DND-41 (cell line): ENCODE data around the gene CELA2A.

Source experiments
- CTCF ChIP-seq: IDR thresholded peaks from 2 replicates; pipeline ENCODE4 v1.5.1; 2012; ENCODE audit warnings: borderline replicate concordance, low read length, moderate library complexity, mild to moderate bottlenecking; ENCODE audit not compliant: poor library complexity, severe bottlenecking; ENCODE audit errors: extremely low read depth
- EZH2 ChIP-seq: IDR thresholded peaks from 3 replicates; pipeline ENCODE4 v1.6.1; 2012; ENCODE audit warnings: borderline replicate concordance, low read depth, mild to moderate bottlenecking, moderate library complexity, low read length, inconsistent platforms; ENCODE audit not compliant: severe bottlenecking

GRCh38 chr1:15513192-15513591, 56.7 kb downstream of the CELA2A start:
- TF ChIP-seq EZH2 (no peak), CTCF (no peak)
